Type B pancreatic cell (in vitro differentiated cells): ENCODE results near the gene ERGIC2. TPM values are rescaled to one million over a fixed set of nuclear protein-coding genes. Genes with fewer than 3 reads are reported as not detected.

ENCODE experiments used
- DNase-seq: peaks from one replicate; pipeline ENCODE4 v3.0.0; 2021; ENCODE audit warnings: mixed read lengths; ENCODE audit not compliant: unreplicated experiment; ENCODE audit errors: extremely low spot score
- H3K27ac Mint-ChIP-seq: 2 replicates; pipeline ENCODE4 v1.8.0; 2021; ENCODE audit warnings: mild to moderate bottlenecking, mixed read lengths
- H3K27me3 Mint-ChIP-seq: 2 replicates; pipeline ENCODE4 v1.8.0; 2021; ENCODE audit warnings: mixed read lengths
- H3K36me3 Mint-ChIP-seq: 2 replicates; pipeline ENCODE4 v1.8.0; 2021; ENCODE audit warnings: mixed read lengths
- H3K4me1 Mint-ChIP-seq: one replicate; pipeline ENCODE4 v1.8.0; 2021; ENCODE audit warnings: mixed read lengths; ENCODE audit not compliant: unreplicated experiment
- H3K4me3 Mint-ChIP-seq: 2 replicates; pipeline ENCODE4 v1.8.0; 2021; ENCODE audit warnings: mild to moderate bottlenecking, mixed read lengths
- H3K9me3 Mint-ChIP-seq: 2 replicates; pipeline ENCODE4 v1.8.0; 2021; ENCODE audit warnings: mixed read lengths
- total RNA-seq: library from RNA; stranded (reverse); gene quantifications from 2 replicates; pipeline ENCODE4 v1.2.1, GENCODE V29; 2021; ENCODE audit warnings: low replicate concordance
- TF ChIP-seq, protein P1 (sequence below): fragments of 200-600 bp; sonication (generic); conservative IDR thresholded peaks from 2 replicates; pipeline ENCODE4 v1.5.0; 2021; ENCODE audit warnings: antibody characterized with exemption, mild to moderate bottlenecking

ERGIC2 gene
- total RNA-seq, 1 donor from 2014 or later = 76.3 TPM

DNA sequence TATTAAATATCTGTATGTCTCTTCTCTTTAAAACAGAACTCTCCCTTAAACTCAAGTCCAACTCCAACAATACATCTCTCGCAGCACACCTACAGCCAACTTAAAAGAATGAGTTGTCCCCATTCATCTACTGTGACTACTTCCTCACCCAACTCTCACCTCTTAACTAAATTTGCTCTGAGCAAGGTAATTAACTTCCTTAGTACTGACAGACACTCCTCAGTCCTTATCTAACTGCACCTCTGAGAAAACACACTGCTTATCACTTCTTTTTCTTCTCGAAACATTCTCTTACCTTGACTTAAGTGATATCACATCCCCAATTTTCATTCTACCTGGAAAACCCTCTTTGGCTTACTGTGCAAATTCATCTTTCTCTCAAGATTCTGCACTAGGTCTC, 7.0 kb downstream of the ERGIC2 start:
- Mint-ChIP-seq H3K4me1 (no peaks in the 10 kb centered on the region), H3K27me3 (no peaks in the 10 kb centered on the region), H3K36me3 (peaks cover 28% of the 10 kb centered on the region), H3K9me3 (no peaks in the 10 kb centered on the region), H3K27ac (no peak overlapping the region), H3K4me3 (no peak overlapping the region)
- no peak for DNase-seq
- TF ChIP-seq, protein P1, sequence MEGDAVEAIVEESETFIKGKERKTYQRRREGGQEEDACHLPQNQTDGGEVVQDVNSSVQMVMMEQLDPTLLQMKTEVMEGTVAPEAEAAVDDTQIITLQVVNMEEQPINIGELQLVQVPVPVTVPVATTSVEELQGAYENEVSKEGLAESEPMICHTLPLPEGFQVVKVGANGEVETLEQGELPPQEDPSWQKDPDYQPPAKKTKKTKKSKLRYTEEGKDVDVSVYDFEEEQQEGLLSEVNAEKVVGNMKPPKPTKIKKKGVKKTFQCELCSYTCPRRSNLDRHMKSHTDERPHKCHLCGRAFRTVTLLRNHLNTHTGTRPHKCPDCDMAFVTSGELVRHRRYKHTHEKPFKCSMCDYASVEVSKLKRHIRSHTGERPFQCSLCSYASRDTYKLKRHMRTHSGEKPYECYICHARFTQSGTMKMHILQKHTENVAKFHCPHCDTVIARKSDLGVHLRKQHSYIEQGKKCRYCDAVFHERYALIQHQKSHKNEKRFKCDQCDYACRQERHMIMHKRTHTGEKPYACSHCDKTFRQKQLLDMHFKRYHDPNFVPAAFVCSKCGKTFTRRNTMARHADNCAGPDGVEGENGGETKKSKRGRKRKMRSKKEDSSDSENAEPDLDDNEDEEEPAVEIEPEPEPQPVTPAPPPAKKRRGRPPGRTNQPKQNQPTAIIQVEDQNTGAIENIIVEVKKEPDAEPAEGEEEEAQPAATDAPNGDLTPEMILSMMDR = no peak

DNA sequence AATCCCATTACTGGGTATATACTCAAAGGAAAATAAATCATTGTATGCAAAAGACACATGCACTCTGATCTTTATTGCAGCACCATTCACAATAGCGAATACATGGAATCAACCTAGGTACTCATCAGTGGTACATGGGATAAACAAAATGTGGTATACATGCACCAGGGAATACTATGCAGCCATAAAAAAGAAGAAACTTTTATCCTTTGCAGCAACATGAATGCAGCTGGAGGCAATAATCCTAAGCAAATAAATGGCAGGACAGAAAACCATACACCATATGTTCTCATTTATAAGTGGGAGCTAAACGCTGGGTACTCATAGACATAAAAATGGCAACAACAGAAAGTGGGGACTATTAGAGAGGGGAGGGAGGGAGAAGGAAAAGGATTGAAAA, 15.9 kb downstream of the ERGIC2 start:
- DNase-seq = no peak
- Mint-ChIP-seq H3K27me3 (no peaks in the 10 kb centered on the region), H3K27ac (no peak overlapping the region), H3K4me1 (no peaks in the 10 kb centered on the region), H3K4me3 (no peak overlapping the region), H3K9me3 (no peaks in the 10 kb centered on the region), H3K36me3 (peaks cover 33% of the 10 kb centered on the region)
- TF ChIP-seq, protein P1 = no peak

DNA sequence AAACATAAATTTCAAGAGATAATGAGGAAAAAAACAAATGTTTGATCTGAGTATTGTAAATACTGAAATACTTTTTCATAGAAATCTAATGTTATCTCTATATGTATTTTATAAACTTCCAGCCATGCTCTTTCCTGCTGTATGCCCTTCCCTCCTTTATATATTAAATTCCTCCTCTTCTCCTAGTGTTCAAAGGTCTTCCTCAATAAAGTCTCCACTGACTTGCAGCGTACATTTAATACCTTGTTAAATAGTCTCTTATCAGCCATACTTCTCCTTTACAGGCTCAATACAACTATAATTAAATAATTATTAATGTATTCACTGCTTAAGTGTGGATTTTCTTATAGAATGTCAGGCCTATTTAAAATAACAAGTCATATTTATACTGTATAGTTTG, 26.0 kb downstream of the ERGIC2 start:
- TF ChIP-seq, protein P1 = no peak
- no peaks in the 10 kb centered on the region for H3K27me3 Mint-ChIP-seq
- DNase-seq = no peak
- no peaks in the 10 kb centered on the region for H3K4me1 Mint-ChIP-seq
- no peak overlapping the region for H3K27ac Mint-ChIP-seq
- peaks cover 27% of the 10 kb centered on the region for H3K36me3 Mint-ChIP-seq
- no peaks in the 10 kb centered on the region for H3K9me3 Mint-ChIP-seq
- no peak overlapping the region for H3K4me3 Mint-ChIP-seq

DNA sequence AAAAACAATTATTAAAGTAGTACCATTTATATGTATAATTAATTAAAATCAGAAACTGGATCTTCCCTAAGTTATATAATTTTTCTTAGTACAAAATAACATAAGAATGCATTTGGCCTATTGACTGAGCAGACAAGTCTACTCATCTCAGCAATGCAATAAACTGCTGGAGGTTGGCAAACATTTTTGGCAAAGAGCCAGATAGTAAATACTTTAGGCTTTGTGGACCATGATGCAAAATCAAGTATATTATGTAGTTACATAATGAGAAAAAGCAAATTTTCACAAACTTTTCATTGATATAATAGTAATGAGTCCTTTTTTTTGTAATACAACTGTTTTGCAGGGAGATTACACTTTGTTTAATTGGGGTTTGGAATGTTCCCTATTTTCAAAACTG, 30.9 kb downstream of the ERGIC2 start:
- Mint-ChIP-seq H3K27me3 (no peaks in the 10 kb centered on the region), H3K4me1 (no peaks in the 10 kb centered on the region), H3K4me3 (no peak overlapping the region), H3K9me3 (no peaks in the 10 kb centered on the region), H3K36me3 (peaks cover 26% of the 10 kb centered on the region), H3K27ac (no peak overlapping the region)
- TF ChIP-seq, protein P1 = no peak
- no peak for DNase-seq

DNA sequence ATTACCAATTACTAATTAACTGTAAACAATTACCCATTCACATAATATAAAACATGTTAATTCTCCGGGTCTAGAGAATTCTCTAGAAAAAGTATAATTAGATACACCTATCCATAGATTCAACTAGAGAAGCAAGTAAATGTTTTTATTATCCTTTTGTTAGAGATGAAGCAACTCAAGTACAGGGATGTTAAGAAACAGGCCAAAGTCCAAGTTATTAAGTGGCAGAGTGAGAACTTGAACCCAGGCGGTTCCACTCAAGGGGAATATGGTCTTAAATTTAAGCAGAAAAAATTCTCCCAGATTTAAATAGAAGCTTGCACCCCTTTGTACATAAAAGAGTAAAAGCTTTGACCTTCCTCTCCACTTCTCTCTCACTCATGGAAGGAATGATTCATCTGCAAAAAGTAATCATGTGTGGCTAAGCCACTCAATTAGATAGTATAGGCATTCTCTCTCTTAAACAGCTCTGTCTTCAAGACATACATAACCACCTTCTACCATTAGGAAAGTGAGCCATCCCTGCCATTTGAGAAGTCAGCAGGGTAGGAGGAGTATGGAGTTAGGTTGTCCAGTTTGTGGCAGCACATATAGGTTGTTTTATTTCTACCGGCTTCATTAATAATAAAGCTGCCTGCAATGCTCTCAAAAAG, 34.1 kb downstream of the ERGIC2 start:
- TF ChIP-seq, protein P1 = no peak
- no peaks in the 10 kb centered on the region for H3K27me3 Mint-ChIP-seq
- H3K4me3 Mint-ChIP-seq = no peak overlapping the region
- H3K4me1 Mint-ChIP-seq = no peaks in the 10 kb centered on the region
- peaks cover 40% of the 10 kb centered on the region for H3K36me3 Mint-ChIP-seq
- no peak overlapping the region for H3K27ac Mint-ChIP-seq
- DNase-seq = no peak
- no peaks in the 10 kb centered on the region for H3K9me3 Mint-ChIP-seq
